ENCODE measurements around the gene IGFL4. TPM values are rescaled to one million over a fixed set of nuclear protein-coding genes. Genes with fewer than 3 reads are reported as not detected.

IGFL4 gene
- total and polyA plus RNA-seq, 2 of the 13 experiments (the other 11 are each of a cell fraction or from before 2014, with no cell fraction given), result 1.2 to 1.4 TPM

DNA sequence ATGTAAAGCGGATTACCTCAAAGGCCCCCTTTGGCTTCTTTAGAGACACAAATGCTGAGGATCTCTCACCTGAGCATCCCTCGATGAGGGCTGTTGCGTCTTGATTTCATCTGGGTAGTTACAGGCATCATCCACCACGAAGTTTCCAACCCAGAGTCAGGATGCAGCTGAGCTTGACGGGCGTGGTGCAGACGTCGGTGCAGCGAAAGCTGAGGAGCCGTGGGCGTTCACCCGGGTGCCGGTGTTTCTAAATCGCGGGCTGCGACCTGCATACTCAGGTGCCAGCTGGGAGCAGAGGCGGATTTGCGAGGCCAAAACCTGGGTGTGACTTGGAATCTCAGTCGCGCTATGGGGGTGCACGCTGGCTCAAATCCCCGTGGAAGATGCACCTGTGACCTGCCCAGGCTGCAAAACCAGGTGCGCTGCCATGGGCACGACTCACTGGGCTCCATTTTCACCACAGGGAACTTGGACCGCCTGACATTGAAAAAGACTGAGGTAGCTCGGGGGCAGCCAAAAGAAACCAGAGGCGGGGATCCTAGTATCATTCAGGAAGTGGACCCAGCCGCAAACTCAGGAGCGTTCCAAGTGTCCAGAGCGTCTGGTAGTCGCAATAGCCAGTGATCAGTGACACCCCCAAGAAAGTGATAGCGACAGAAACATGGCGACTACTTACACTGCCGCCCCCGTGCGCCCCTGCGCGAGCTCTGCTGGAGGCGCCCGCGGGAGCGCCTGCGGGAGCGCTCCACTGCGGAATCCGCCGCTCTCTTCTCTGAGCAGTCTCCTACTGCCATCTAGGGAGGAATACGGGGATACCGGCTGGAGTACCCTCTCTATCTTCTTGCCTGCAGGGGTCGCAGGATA, 36.4 kb upstream of the IGFL4 start (continued):
- TF ChIP-seq ZNF777 (CRISPR knock-in tag; IDR thresholded peaks at IDR 0.05), result 0 out of 2 replicates have a peak, but pooled peaks have one; percentile 26
- TF ChIP-seq, protein P1, sequence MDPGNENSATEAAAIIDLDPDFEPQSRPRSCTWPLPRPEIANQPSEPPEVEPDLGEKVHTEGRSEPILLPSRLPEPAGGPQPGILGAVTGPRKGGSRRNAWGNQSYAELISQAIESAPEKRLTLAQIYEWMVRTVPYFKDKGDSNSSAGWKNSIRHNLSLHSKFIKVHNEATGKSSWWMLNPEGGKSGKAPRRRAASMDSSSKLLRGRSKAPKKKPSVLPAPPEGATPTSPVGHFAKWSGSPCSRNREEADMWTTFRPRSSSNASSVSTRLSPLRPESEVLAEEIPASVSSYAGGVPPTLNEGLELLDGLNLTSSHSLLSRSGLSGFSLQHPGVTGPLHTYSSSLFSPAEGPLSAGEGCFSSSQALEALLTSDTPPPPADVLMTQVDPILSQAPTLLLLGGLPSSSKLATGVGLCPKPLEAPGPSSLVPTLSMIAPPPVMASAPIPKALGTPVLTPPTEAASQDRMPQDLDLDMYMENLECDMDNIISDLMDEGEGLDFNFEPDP (CRISPR knock-in tag; conservative IDR thresholded peaks at IDR 0.05), result no peak
- TF ChIP-seq, protein P2, sequence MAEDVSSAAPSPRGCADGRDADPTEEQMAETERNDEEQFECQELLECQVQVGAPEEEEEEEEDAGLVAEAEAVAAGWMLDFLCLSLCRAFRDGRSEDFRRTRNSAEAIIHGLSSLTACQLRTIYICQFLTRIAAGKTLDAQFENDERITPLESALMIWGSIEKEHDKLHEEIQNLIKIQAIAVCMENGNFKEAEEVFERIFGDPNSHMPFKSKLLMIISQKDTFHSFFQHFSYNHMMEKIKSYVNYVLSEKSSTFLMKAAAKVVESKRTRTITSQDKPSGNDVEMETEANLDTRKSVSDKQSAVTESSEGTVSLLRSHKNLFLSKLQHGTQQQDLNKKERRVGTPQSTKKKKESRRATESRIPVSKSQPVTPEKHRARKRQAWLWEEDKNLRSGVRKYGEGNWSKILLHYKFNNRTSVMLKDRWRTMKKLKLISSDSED (CRISPR knock-in tag; IDR thresholded peaks at IDR 0.05), result no peak
- peak; percentile 88 for TF ChIP-seq ZNF441 (CRISPR knock-in tag; IDR thresholded peaks at IDR 0.05; ENCODE audit: borderline replicate concordance)
- TF ChIP-seq POLR2AphosphoS5 (IDR thresholded peaks at IDR 0.05; ENCODE audit: low read depth, low read length), result no peak
- TF ChIP-seq ZNF256 (CRISPR knock-in tag; conservative IDR thresholded peaks at IDR 0.05), result no peak
- TF ChIP-seq, protein P3, sequence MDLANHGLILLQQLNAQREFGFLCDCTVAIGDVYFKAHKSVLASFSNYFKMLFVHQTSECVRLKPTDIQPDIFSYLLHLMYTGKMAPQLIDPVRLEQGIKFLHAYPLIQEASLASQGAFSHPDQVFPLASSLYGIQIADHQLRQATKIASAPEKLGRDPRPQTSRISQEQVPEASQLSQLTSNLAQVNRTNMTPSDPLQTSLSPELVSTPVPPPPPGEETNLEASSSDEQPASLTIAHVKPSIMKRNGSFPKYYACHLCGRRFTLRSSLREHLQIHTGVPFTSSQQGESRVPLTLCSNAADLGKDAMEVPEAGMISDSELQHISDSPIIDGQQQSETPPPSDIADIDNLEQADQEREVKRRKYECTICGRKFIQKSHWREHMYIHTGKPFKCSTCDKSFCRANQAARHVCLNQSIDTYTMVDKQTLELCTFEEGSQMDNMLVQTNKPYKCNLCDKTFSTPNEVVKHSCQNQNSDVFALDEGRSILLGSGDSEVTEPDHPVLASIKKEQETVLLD (CRISPR knock-in tag; IDR thresholded peaks at IDR 0.05; ENCODE audit: low read depth), result no peak
- no peak for TF ChIP-seq BHLHE40 (IDR thresholded peaks at IDR 0.05; ENCODE audit: low read length)
- TF ChIP-seq, protein P4, sequence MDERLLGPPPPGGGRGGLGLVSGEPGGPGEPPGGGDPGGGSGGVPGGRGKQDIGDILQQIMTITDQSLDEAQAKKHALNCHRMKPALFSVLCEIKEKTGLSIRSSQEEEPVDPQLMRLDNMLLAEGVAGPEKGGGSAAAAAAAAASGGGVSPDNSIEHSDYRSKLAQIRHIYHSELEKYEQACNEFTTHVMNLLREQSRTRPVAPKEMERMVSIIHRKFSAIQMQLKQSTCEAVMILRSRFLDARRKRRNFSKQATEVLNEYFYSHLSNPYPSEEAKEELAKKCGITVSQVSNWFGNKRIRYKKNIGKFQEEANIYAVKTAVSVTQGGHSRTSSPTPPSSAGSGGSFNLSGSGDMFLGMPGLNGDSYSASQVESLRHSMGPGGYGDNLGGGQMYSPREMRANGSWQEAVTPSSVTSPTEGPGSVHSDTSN (CRISPR knock-in tag; IDR thresholded peaks at IDR 0.05), result no peak
- TF ChIP-seq ZBTB8A (CRISPR knock-in tag; IDR thresholded peaks at IDR 0.05; ENCODE audit: borderline replicate concordance, low read depth), result no peak
- TF ChIP-seq PHF5A (CRISPR knock-in tag; IDR thresholded peaks at IDR 0.05; ENCODE audit: low read depth, unreplicated experiment), result no peak
- TF ChIP-seq ZBTB42 (CRISPR knock-in tag; IDR thresholded peaks at IDR 0.05), result no peak
- TF ChIP-seq, protein P5, sequence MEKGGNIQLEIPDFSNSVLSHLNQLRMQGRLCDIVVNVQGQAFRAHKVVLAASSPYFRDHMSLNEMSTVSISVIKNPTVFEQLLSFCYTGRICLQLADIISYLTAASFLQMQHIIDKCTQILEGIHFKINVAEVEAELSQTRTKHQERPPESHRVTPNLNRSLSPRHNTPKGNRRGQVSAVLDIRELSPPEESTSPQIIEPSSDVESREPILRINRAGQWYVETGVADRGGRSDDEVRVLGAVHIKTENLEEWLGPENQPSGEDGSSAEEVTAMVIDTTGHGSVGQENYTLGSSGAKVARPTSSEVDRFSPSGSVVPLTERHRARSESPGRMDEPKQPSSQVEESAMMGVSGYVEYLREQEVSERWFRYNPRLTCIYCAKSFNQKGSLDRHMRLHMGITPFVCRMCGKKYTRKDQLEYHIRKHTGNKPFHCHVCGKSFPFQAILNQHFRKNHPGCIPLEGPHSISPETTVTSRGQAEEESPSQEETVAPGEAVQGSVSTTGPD (CRISPR knock-in tag; IDR thresholded peaks at IDR 0.05), result no peak
- TF ChIP-seq, protein P6, sequence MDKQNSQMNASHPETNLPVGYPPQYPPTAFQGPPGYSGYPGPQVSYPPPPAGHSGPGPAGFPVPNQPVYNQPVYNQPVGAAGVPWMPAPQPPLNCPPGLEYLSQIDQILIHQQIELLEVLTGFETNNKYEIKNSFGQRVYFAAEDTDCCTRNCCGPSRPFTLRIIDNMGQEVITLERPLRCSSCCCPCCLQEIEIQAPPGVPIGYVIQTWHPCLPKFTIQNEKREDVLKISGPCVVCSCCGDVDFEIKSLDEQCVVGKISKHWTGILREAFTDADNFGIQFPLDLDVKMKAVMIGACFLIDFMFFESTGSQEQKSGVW (CRISPR knock-in tag; IDR thresholded peaks at IDR 0.05; ENCODE audit: borderline replicate concordance), result no peak
- TF ChIP-seq ZFYVE20 (CRISPR knock-in tag; IDR thresholded peaks at IDR 0.05; ENCODE audit: borderline replicate concordance, low read depth), result no peak
- TF ChIP-seq ZNF790 (CRISPR knock-in tag; IDR thresholded peaks at IDR 0.05; ENCODE audit: borderline replicate concordance), result no peak
- TF ChIP-seq ATF7-NPFF (CRISPR knock-in tag; IDR thresholded peaks at IDR 0.05; ENCODE audit: low read depth), result no peak
- no peak for TF ChIP-seq NR2F6 (IDR thresholded peaks at IDR 0.05)
- 0 out of 2 replicates have a peak, but pooled peaks have one; percentile 7 for TF ChIP-seq NR2F6 (CRISPR knock-in tag; IDR thresholded peaks at IDR 0.05)
